Endothelial cell of umbilical vein (primary cell): ENCODE measurements around the gene ALDOA. TPM values are rescaled to one million over a fixed set of nuclear protein-coding genes. Genes with fewer than 3 reads are reported as not detected.

Experiments
- BruUV-seq: library from RNA; stranded (reverse); fragments of 400-500 nt; replicated peaks from 2 replicates; lab custom pipeline; 2021; lab: Mats Ljungman, UMichigan
- CTCF ChIA-PET: fragments of 300-600, 350-600 bp; sonication (Branson Sonifier 250); formaldehyde crosslinking; loops from one replicate; lab custom pipeline; 2021; ENCODE audit warnings: antibody characterized with exemption, inconsistent platforms; lab: Charles Lee
- POLR2A ChIA-PET: fragments of 300-600, 350-600 bp; sonication (Branson Sonifier 250); formaldehyde crosslinking; loops from one replicate; lab custom pipeline; 2021; ENCODE audit warnings: antibody characterized with exemption, inconsistent platforms; lab: Charles Lee
- DNase-seq: peaks from one replicate; pipeline ENCODE4 v3.0.0-alpha.2; 2011; ENCODE audit warnings: low read depth, low spot score
- FAIRE-seq: peaks from 2 replicates; lab custom pipeline; 2011; peaks lifted over from hg19 to GRCh38; lab: Jason Lieb, UNC
- H2AFZ ChIP-seq: 2 replicates; pipeline ENCODE4 v1.6.0; 2012; ENCODE audit warnings: low read depth, low read length, control low read depth, inconsistent platforms
- H3K27ac ChIP-seq: 2 replicates; pipeline ENCODE4 v1.5.1; 2011; ENCODE audit warnings: low read depth, mild to moderate bottlenecking, control low read depth, low read length, moderate library complexity; ENCODE audit not compliant: insufficient read depth
- H3K27me3 ChIP-seq, 2 experiments: 2 replicates each; pipeline versions ENCODE4 v1.6.0 to v1.6.1; 2011; ENCODE audit warnings: low read length in 2 of 2, mixed read lengths in 1 of 2; ENCODE audit not compliant: control insufficient read depth in 2 of 2, insufficient read depth in 2 of 2
- H3K36me3 ChIP-seq, 2 experiments: 2 replicates in 1 of 2; 3 replicates in 1 of 2; pipeline ENCODE4 v1.5.1; 2011; ENCODE audit warnings: low read length in 2 of 2, mild to moderate bottlenecking in 1 of 2, moderate library complexity in 1 of 2; ENCODE audit not compliant: control insufficient read depth in 2 of 2, insufficient read depth in 2 of 2; ENCODE audit errors: extremely low read depth in 1 of 2
- H3K4me1 ChIP-seq: 3 replicates; pipeline ENCODE4 v1.5.1; 2011; ENCODE audit warnings: mild to moderate bottlenecking, low read length; ENCODE audit not compliant: control insufficient read depth, insufficient read depth; ENCODE audit errors: extremely low read depth
- H3K4me2 ChIP-seq: 2 replicates; pipeline ENCODE4 v1.6.1; 2011; ENCODE audit warnings: low read length, control low read depth, mixed read lengths; ENCODE audit not compliant: insufficient read depth
- H3K4me3 ChIP-seq, 3 experiments: fragments of 200-600 bp in 1 of 3; sonication (generic), shearing (Covaris generic) in 1 of 3; replicated peaks in 1 of 3; 2 replicates each; pipeline ENCODE4 v1.5.1; 2011 to 2016; ENCODE audit warnings: control low read depth in 3 of 3, low read length in 3 of 3, mild to moderate bottlenecking in 2 of 3, inconsistent platforms in 1 of 3, low read depth in 1 of 3, moderate library complexity in 1 of 3; ENCODE audit not compliant: insufficient read depth in 1 of 3
- H3K79me2 ChIP-seq: 2 replicates; pipeline ENCODE4 v1.6.0; 2012; ENCODE audit warnings: low read length, inconsistent platforms; ENCODE audit not compliant: control insufficient read depth, insufficient read depth
- H3K9ac ChIP-seq: replicated peaks from 2 replicates; pipeline ENCODE3; 2011; ENCODE audit warnings: low read length, control low read depth; ENCODE audit not compliant: insufficient read depth; ENCODE audit errors: extremely low read depth
- H3K9me1 ChIP-seq: replicated peaks from 3 replicates; pipeline ENCODE4 v1.6.0; 2011; ENCODE audit warnings: mild to moderate bottlenecking, low read length; ENCODE audit not compliant: control insufficient read depth, insufficient read depth; ENCODE audit errors: extremely low read depth
- H3K9me3 ChIP-seq: replicated peaks from 2 replicates; pipeline ENCODE4 v1.5.1; 2012; ENCODE audit warnings: low read length, inconsistent platforms; ENCODE audit not compliant: control insufficient read depth, insufficient read depth
- H4K20me1 ChIP-seq: replicated peaks from 2 replicates; pipeline ENCODE3; 2011; ENCODE audit warnings: mild to moderate bottlenecking, low read length; ENCODE audit not compliant: control insufficient read depth, insufficient read depth; ENCODE audit errors: extremely low read depth
- CTCF ChIP-seq, 2 donors: IDR thresholded peaks; 1 replicate in 1 of 2; 2 replicates in 1 of 2; pipeline ENCODE4 v1.5.1; 2011; ENCODE audit warnings: low read length in 2 of 2, mild to moderate bottlenecking in 2 of 2, moderate library complexity in 2 of 2, control low read depth in 1 of 2, inconsistent platforms in 1 of 2, low read depth in 1 of 2; ENCODE audit not compliant: insufficient read depth in 1 of 2; ENCODE audit errors: extremely low read depth in 1 of 2
- EZH2 ChIP-seq: IDR thresholded peaks from 2 replicates; pipeline ENCODE4 v1.6.1; 2012; ENCODE audit warnings: borderline replicate concordance, low read depth, mild to moderate bottlenecking, moderate library complexity, low read length, inconsistent platforms; ENCODE audit not compliant: severe bottlenecking
- FOS ChIP-seq: IDR thresholded peaks from 2 replicates; pipeline ENCODE4 v1.6.1; 2011; ENCODE audit warnings: mild to moderate bottlenecking, low read length, moderate library complexity, borderline replicate concordance; ENCODE audit not compliant: insufficient read depth
- GATA2 ChIP-seq: IDR thresholded peaks from 2 replicates; pipeline ENCODE4 v1.7.0; 2011; ENCODE audit warnings: low read depth, mild to moderate bottlenecking, moderate library complexity, mixed read lengths, low read length; ENCODE audit not compliant: insufficient read length, insufficient read depth
- JUN ChIP-seq: IDR thresholded peaks from 2 replicates; pipeline ENCODE4 v1.6.1; 2011; ENCODE audit warnings: borderline replicate concordance, low read depth; ENCODE audit not compliant: insufficient read length, insufficient read depth
- MAX ChIP-seq: IDR thresholded peaks from 2 replicates; pipeline ENCODE4 v1.6.1; 2011; ENCODE audit not compliant: insufficient read depth, insufficient read length
- MYC ChIP-seq: IDR thresholded peaks from one replicate; pipeline ENCODE4 v1.6.1; 2011; ENCODE audit warnings: mild to moderate bottlenecking, low read depth, low read length
- POLR2A ChIP-seq: IDR thresholded peaks from 2 replicates; pipeline ENCODE4 v1.6.1; 2012; ENCODE audit warnings: low read depth, mild to moderate bottlenecking, control low read depth, low read length
- POLR2AphosphoS5 ChIP-seq: IDR thresholded peaks from 2 replicates; pipeline ENCODE4 v1.6.1; 2012; ENCODE audit warnings: low read depth, mild to moderate bottlenecking, control low read depth, low read length, moderate library complexity; ENCODE audit not compliant: insufficient read depth
- dilution Hi-C: fragments of 300-500 bp; cut with MboI; formaldehyde crosslinking; loops from one replicate; pipeline ENCODE4 v1.15.0; 2019; ENCODE audit warnings: low sequenced_read_pairs; ENCODE audit not compliant: extremely low pct_ligation_motif_present
- intact Hi-C: fragments of 100-400 bp; cut with micrococcal nuclease; formaldehyde crosslinking; loops from one replicate; pipeline ENCODE4 v1.10.0; 2022
- polyA plus RNA-seq, 4 experiments: library from polyadenylated mRNA; depleted of rRNA in 3 of 4; stranded (reverse) in 3 of 4; unstranded in 1 of 4; fragments of >200 nt; gene quantifications; 2 replicates each; pipeline versions ENCODE4 v1.2.1 to v1.2.3, GENCODE V29; 2011 to 2012; ENCODE audit warnings: missing spikeins in 1 of 4
- total RNA-seq: library from RNA; stranded (reverse); gene quantifications from 2 replicates; pipeline ENCODE4 v1.2.3, GENCODE V29; 2021

ALDOA gene
- total and polyA plus RNA-seq, 2 donors (not counting 3 experiments of a cell fraction or from before 2014, with no cell fraction given): 871 to 1,114 TPM

GRCh38 chr16:30110661-30111060 is 45.1 kb downstream of the ALDOA start:
- FAIRE-seq (peak; percentile 8), DNase-seq (no peak)
- POLR2A ChIA-PET: interaction anchor here (0.6 to 0.7 kb wide), 2 partner anchors 14 to 408 kb away, joined by 7 to 8 read pairs; no protein-coding TSS in a partner anchor
- CTCF ChIA-PET: interaction anchor here (0.8 to 6.2 kb wide), 2 partner anchors 18 to 307 kb away, joined by 3 to 52 read pairs; partner anchors contain the start of gene TBX6
- BruUV-seq: no TSS peak
- intact Hi-C loops (no loop called here), dilution Hi-C loops (no loop called here)
- no peaks in the 10 kb centered on the region for H3K4me1 ChIP-seq
- H3K36me3 ChIP-seq: peaks cover 7 to 40% of the 10 kb centered on the region in 2 experiments
- H3K27ac ChIP-seq: no peak overlapping the region
- H3K27me3 ChIP-seq: no peaks in the 10 kb centered on the region
- no peaks in the 10 kb centered on the region for H4K20me1 ChIP-seq
- TF ChIP-seq POLR2A (no peak), JUN (no peak), FOS (no peak), GATA2 (no peak), CTCF (IDR thresholded peaks at IDR 0.05; ENCODE audit: extremely low read depth in 1 of 2, insufficient read depth in 1 of 2, low read depth in 1 of 2, low read length in 2 of 2) (no peak), MYC (no peak), EZH2 (no peak), POLR2AphosphoS5 (no peak), MAX (no peak)
- H3K79me2 ChIP-seq: no peaks in the 10 kb centered on the region
- H3K9ac ChIP-seq: no peak overlapping the region
- H3K4me2 ChIP-seq: no peak overlapping the region
- no peaks in the 10 kb centered on the region for H3K9me3 ChIP-seq
- no peak overlapping the region for H2AFZ ChIP-seq
- H3K4me3 ChIP-seq: no peak overlapping the region
- H3K9me1 ChIP-seq: no peaks in the 10 kb centered on the region
